ENCODE data around the gene GRIK3.

The GRIK3 gene

GRCh38 chr1:36864182-36864822, 170.0 kb downstream of the GRIK3 start:
- Mint-ChIP-seq H3K27me3 (peaks cover 11% of the 10 kb centered on the region), H3K36me3 (no peaks in the 10 kb centered on the region), H3K4me3 (no peak overlapping the region), H3K27ac (no peak overlapping the region), H3K4me1 (no peaks in the 10 kb centered on the region), H3K9me3 (no peaks in the 10 kb centered on the region)
- DNase-seq (ENCODE audit: low spot score in 2 of 2) (no peak), ATAC-seq (ENCODE audit: low read depth) (no peak)

- no peak for ATAC-seq (ENCODE audit: low read depth)
- H3K9me3 Mint-ChIP-seq: no peaks in the 10 kb centered on the region
- no peak for DNase-seq (ENCODE audit: low spot score in 2 of 2)
- no peaks in the 10 kb centered on the region for H3K36me3 Mint-ChIP-seq
- peaks cover 11% of the 10 kb centered on the region for H3K27me3 Mint-ChIP-seq
- no peaks in the 10 kb centered on the region for H3K4me1 Mint-ChIP-seq
- H3K27ac Mint-ChIP-seq: no peak overlapping the region
- no peak overlapping the region for H3K4me3 Mint-ChIP-seq
Measured at GRCh38 chr1:36863500-36863899, 170.8 kb downstream of the GRIK3 start.

- Mint-ChIP-seq H3K9me3 (no peaks in the 10 kb centered on the region), H3K4me3 (no peak overlapping the region), H3K36me3 (no peaks in the 10 kb centered on the region), H3K27ac (no peak overlapping the region), H3K4me1 (no peaks in the 10 kb centered on the region), H3K27me3 (peaks cover 11% of the 10 kb centered on the region)
- DNase-seq (ENCODE audit: low spot score in 2 of 2) (no peak), ATAC-seq (ENCODE audit: low read depth) (no peak)
Measured at GRCh38 chr1:36863061-36863460, 171.3 kb downstream of the GRIK3 start.

GRCh38 chr1:36861375-36861774, 172.9 kb downstream of the GRIK3 start:
- H3K4me1 Mint-ChIP-seq: no peaks in the 10 kb centered on the region
- no peaks in the 10 kb centered on the region for H3K36me3 Mint-ChIP-seq
- DNase-seq (ENCODE audit: low spot score in 2 of 2) (no peak), ATAC-seq (ENCODE audit: low read depth) (no peak)
- peaks cover 13% of the 10 kb centered on the region for H3K27me3 Mint-ChIP-seq
- H3K27ac Mint-ChIP-seq: no peak overlapping the region
- H3K4me3 Mint-ChIP-seq: no peak overlapping the region
- no peaks in the 10 kb centered on the region for H3K9me3 Mint-ChIP-seq

- Mint-ChIP-seq H3K27me3 (peaks cover 17% of the 10 kb centered on the region), H3K9me3 (no peaks in the 10 kb centered on the region), H3K36me3 (no peaks in the 10 kb centered on the region), H3K4me3 (no peak overlapping the region), H3K4me1 (no peaks in the 10 kb centered on the region), H3K27ac (no peak overlapping the region)
- no peak for ATAC-seq (ENCODE audit: low read depth)
- no peak for DNase-seq (ENCODE audit: low spot score in 2 of 2)
Measured at GRCh38 chr1:36859926-36860325, 174.4 kb downstream of the GRIK3 start.

- DNase-seq (ENCODE audit: low spot score in 2 of 2) (no peak), ATAC-seq (ENCODE audit: low read depth) (no peak)
- Mint-ChIP-seq H3K4me1 (no peaks in the 10 kb centered on the region), H3K9me3 (no peaks in the 10 kb centered on the region), H3K4me3 (no peak overlapping the region), H3K36me3 (no peaks in the 10 kb centered on the region), H3K27ac (no peak overlapping the region), H3K27me3 (peaks cover 19% of the 10 kb centered on the region)
Measured at GRCh38 chr1:36858981-36859380, 175.3 kb downstream of the GRIK3 start.

- Mint-ChIP-seq H3K27me3 (peaks cover 18% of the 10 kb centered on the region), H3K4me3 (no peak overlapping the region), H3K27ac (no peak overlapping the region), H3K4me1 (no peaks in the 10 kb centered on the region), H3K36me3 (no peaks in the 10 kb centered on the region), H3K9me3 (no peaks in the 10 kb centered on the region)
- no peak for ATAC-seq (ENCODE audit: low read depth)
- no peak for DNase-seq (ENCODE audit: low spot score in 2 of 2)
Measured at GRCh38 chr1:36858553-36858952, 175.8 kb downstream of the GRIK3 start.

- no peak for ATAC-seq (ENCODE audit: low read depth)
- H3K9me3 Mint-ChIP-seq: no peaks in the 10 kb centered on the region
Measured at GRCh38 chr1:36857754-36858153, 176.6 kb downstream of the GRIK3 start.

GRCh38 chr1:36855699-36856494, 178.4 kb downstream of the GRIK3 start:
- ATAC-seq (ENCODE audit: low read depth): no peak
- no peak for DNase-seq (ENCODE audit: low spot score in 2 of 2)
- Mint-ChIP-seq H3K9me3 (no peaks in the 10 kb centered on the region), H3K36me3 (no peaks in the 10 kb centered on the region), H3K4me1 (no peaks in the 10 kb centered on the region), H3K4me3 (no peak overlapping the region), H3K27ac (no peak overlapping the region), H3K27me3 (peaks cover 22% of the 10 kb centered on the region)

More at GRCh38 chr1:36857754-36858153, 176.6 kb downstream of the GRIK3 start:
- Mint-ChIP-seq H3K36me3 (no peaks in the 10 kb centered on the region), H3K4me1 (no peaks in the 10 kb centered on the region), H3K4me3 (no peak overlapping the region), H3K27me3 (peaks cover 17% of the 10 kb centered on the region), H3K27ac (no peak overlapping the region)
- no peak for DNase-seq (ENCODE audit: low spot score in 2 of 2)

GRCh38 chr1:36853638-36854037, 180.7 kb downstream of the GRIK3 start:
- H3K27me3 Mint-ChIP-seq: peaks cover 20% of the 10 kb centered on the region
- H3K4me1 Mint-ChIP-seq: no peaks in the 10 kb centered on the region
- no peak overlapping the region for H3K4me3 Mint-ChIP-seq
- ATAC-seq (ENCODE audit: low read depth) (no peak), DNase-seq (ENCODE audit: low spot score in 2 of 2) (no peak)
- no peaks in the 10 kb centered on the region for H3K9me3 Mint-ChIP-seq
- no peak overlapping the region for H3K27ac Mint-ChIP-seq
- H3K36me3 Mint-ChIP-seq: no peaks in the 10 kb centered on the region

- H3K36me3 Mint-ChIP-seq: no peaks in the 10 kb centered on the region
- no peak for DNase-seq (ENCODE audit: low spot score in 2 of 2)
- no peaks in the 10 kb centered on the region for H3K9me3 Mint-ChIP-seq
- ATAC-seq (ENCODE audit: low read depth): no peak
- no peak overlapping the region for H3K4me3 Mint-ChIP-seq
- peaks cover 20% of the 10 kb centered on the region for H3K27me3 Mint-ChIP-seq
- H3K4me1 Mint-ChIP-seq: no peaks in the 10 kb centered on the region
- H3K27ac Mint-ChIP-seq: no peak overlapping the region
Measured at GRCh38 chr1:36852586-36852985, 181.7 kb downstream of the GRIK3 start.

- DNase-seq (ENCODE audit: low spot score in 2 of 2): no peak
- H3K9me3 Mint-ChIP-seq: no peaks in the 10 kb centered on the region
- no peak overlapping the region for H3K4me3 Mint-ChIP-seq
- H3K4me1 Mint-ChIP-seq: no peaks in the 10 kb centered on the region
- ATAC-seq (ENCODE audit: low read depth): no peak
- H3K36me3 Mint-ChIP-seq: no peaks in the 10 kb centered on the region
- peaks cover 19% of the 10 kb centered on the region for H3K27me3 Mint-ChIP-seq
- no peak overlapping the region for H3K27ac Mint-ChIP-seq
Measured at GRCh38 chr1:36851595-36851994, 182.7 kb downstream of the GRIK3 start.

GRCh38 chr1:36851087-36851486, 183.2 kb downstream of the GRIK3 start:
- peaks cover 15% of the 10 kb centered on the region for H3K27me3 Mint-ChIP-seq
- no peaks in the 10 kb centered on the region for H3K36me3 Mint-ChIP-seq
- DNase-seq (ENCODE audit: low spot score in 2 of 2) (no peak), ATAC-seq (ENCODE audit: low read depth) (no peak)
- no peak overlapping the region for H3K4me3 Mint-ChIP-seq
- no peak overlapping the region for H3K27ac Mint-ChIP-seq
- no peaks in the 10 kb centered on the region for H3K9me3 Mint-ChIP-seq
- no peaks in the 10 kb centered on the region for H3K4me1 Mint-ChIP-seq

GRCh38 chr1:36849956-36850355, 184.4 kb downstream of the GRIK3 start:
- ATAC-seq (ENCODE audit: low read depth): no peak
- Mint-ChIP-seq H3K4me3 (no peak overlapping the region), H3K4me1 (no peaks in the 10 kb centered on the region), H3K27me3 (peaks cover 13% of the 10 kb centered on the region), H3K9me3 (no peaks in the 10 kb centered on the region), H3K36me3 (no peaks in the 10 kb centered on the region), H3K27ac (no peak overlapping the region)
- no peak for DNase-seq (ENCODE audit: low spot score in 2 of 2)

GRCh38 chr1:36847761-36848160, 186.6 kb downstream of the GRIK3 start:
- no peak for DNase-seq (ENCODE audit: low spot score in 2 of 2)
- ATAC-seq (ENCODE audit: low read depth): no peak
- Mint-ChIP-seq H3K4me1 (no peaks in the 10 kb centered on the region), H3K9me3 (no peaks in the 10 kb centered on the region), H3K36me3 (no peaks in the 10 kb centered on the region), H3K27ac (no peak overlapping the region), H3K4me3 (no peak overlapping the region), H3K27me3 (peaks cover 11% of the 10 kb centered on the region)
